IMR-90 (cell line): ENCODE data around the gene SAMD1. TPM values are rescaled to one million over a fixed set of nuclear protein-coding genes. Genes with fewer than 3 reads are reported as not detected.
A peak's percentile ranks its signal among the peaks of the same experiment; 100 is the strongest.

Experiments
- ATAC-seq: fragments of 200-7000 bp; cut with Tn5 transposase; 2 replicates; pipeline ENCODE4 v1.9.1; 2020; ENCODE audit warnings: low read depth, mild to moderate bottlenecking, moderate library complexity
- BruUV-seq: library from RNA; stranded (reverse); fragments of 400-500 nt; replicated peaks from 2 replicates; lab custom pipeline; 2021; lab: Mats Ljungman, UMichigan
- CTCF ChIA-PET: fragments of 300-600 bp; formaldehyde crosslinking; extraction: SDS; loops from one replicate; lab custom pipeline; 2021; ENCODE audit warnings: antibody characterized with exemption; lab: Yijun Ruan, JAX
- POLR2A ChIA-PET: fragments of 300-600 bp; sonication (Branson Sonifier 250); formaldehyde crosslinking; loops from one replicate; lab custom pipeline; 2022; ENCODE audit warnings: antibody characterized with exemption; ENCODE audit not compliant: unreplicated experiment; lab: Charles Lee
- DNase-seq: peaks from one replicate; pipeline ENCODE4 v3.0.0; 2013
- H2AFZ ChIP-seq: replicated peaks from 2 replicates; pipeline ENCODE3; 2013; ENCODE audit warnings: low read length, mild to moderate bottlenecking; ENCODE audit not compliant: poor library complexity
- H2AK5ac ChIP-seq: 2 replicates; pipeline ENCODE4 v1.6.1; 2013; ENCODE audit warnings: low read depth, low read length, inconsistent platforms
- H2AK9ac ChIP-seq: replicated peaks from 2 replicates; pipeline ENCODE3; 2013; ENCODE audit warnings: mild to moderate bottlenecking, low read depth, low read length, moderate library complexity; ENCODE audit not compliant: poor library complexity
- H2BK120ac ChIP-seq: 2 replicates; pipeline ENCODE4 v1.6.1; 2013; ENCODE audit warnings: low read depth, low read length, inconsistent platforms
- H2BK15ac ChIP-seq: 3 replicates; pipeline ENCODE4 v1.6.1; 2013; ENCODE audit warnings: low read depth, low read length, inconsistent platforms
- H2BK20ac ChIP-seq: 2 replicates; pipeline ENCODE4 v1.6.1; 2013; ENCODE audit warnings: low read depth, mild to moderate bottlenecking, inconsistent platforms, low read length, moderate library complexity
- H2BK5ac ChIP-seq: 2 replicates; pipeline ENCODE4 v1.6.1; 2013; ENCODE audit warnings: mild to moderate bottlenecking, low read depth, low read length, inconsistent platforms; ENCODE audit not compliant: poor library complexity, severe bottlenecking
- H3K14ac ChIP-seq: replicated peaks from 2 replicates; pipeline ENCODE4 v1.6.1; 2013; ENCODE audit warnings: low read depth, low read length, inconsistent platforms
- H3K18ac ChIP-seq: 2 replicates; pipeline ENCODE4 v1.6.1; 2013; ENCODE audit warnings: low read depth, low read length, control low read depth
- H3K23ac ChIP-seq: 2 replicates; pipeline ENCODE4 v1.6.1; 2013; ENCODE audit warnings: low read depth, low read length, inconsistent platforms
- H3K27ac ChIP-seq: 2 replicates; pipeline ENCODE4 v1.5.1; 2013; ENCODE audit warnings: mild to moderate bottlenecking, control low read depth, low read length; ENCODE audit not compliant: insufficient read depth
- H3K27me3 ChIP-seq: 2 replicates; pipeline ENCODE4 v1.6.1; 2013; ENCODE audit warnings: low read length; ENCODE audit not compliant: control insufficient read depth, insufficient read depth
- H3K36me3 ChIP-seq: 2 replicates; pipeline ENCODE4 v1.6.1; 2013; ENCODE audit warnings: low read length, mixed read lengths; ENCODE audit not compliant: control insufficient read depth, insufficient read depth
- H3K4ac ChIP-seq: 2 replicates; pipeline ENCODE4 v1.6.1; 2013; ENCODE audit warnings: low read depth, low read length, inconsistent platforms
- H3K4me1 ChIP-seq: 2 replicates; pipeline ENCODE4 v1.6.1; 2013; ENCODE audit warnings: low read length, mixed read lengths; ENCODE audit not compliant: control insufficient read depth, insufficient read depth
- H3K4me2 ChIP-seq: 2 replicates; pipeline ENCODE4 v1.6.1; 2013; ENCODE audit warnings: low read depth, mild to moderate bottlenecking, control low read depth, low read length, moderate library complexity
- H3K4me3 ChIP-seq: 2 replicates; pipeline ENCODE4 v1.5.1; 2013; ENCODE audit warnings: low read depth, mild to moderate bottlenecking, control low read depth, low read length, moderate library complexity; ENCODE audit not compliant: insufficient read depth
- H3K56ac ChIP-seq: 2 replicates; pipeline ENCODE4 v1.6.1; 2013; ENCODE audit warnings: low read length, inconsistent platforms; ENCODE audit not compliant: insufficient read depth; ENCODE audit errors: extremely low read depth
- H3K79me1 ChIP-seq, 2 experiments: 2 replicates each; pipeline ENCODE4 v1.6.1; 2013; ENCODE audit warnings: low read length in 2 of 2, inconsistent platforms in 1 of 2, low read depth in 1 of 2
- H3K9ac ChIP-seq: 2 replicates; pipeline ENCODE4 v1.6.1; 2013; ENCODE audit warnings: low read depth, low read length, control low read depth
- H3K9me1 ChIP-seq: 2 replicates; pipeline ENCODE4 v1.6.1; 2013; ENCODE audit warnings: low read length, inconsistent platforms; ENCODE audit not compliant: insufficient read depth
- H3K9me3 ChIP-seq: 2 replicates; pipeline ENCODE4 v1.6.1; 2013; ENCODE audit warnings: low read length; ENCODE audit not compliant: control insufficient read depth, insufficient read depth
- H4K20me1 ChIP-seq: 2 replicates; pipeline ENCODE4 v1.6.1; 2013; ENCODE audit warnings: low read length, inconsistent platforms; ENCODE audit not compliant: insufficient read depth
- H4K5ac ChIP-seq: 2 replicates; pipeline ENCODE4 v1.6.1; 2013; ENCODE audit warnings: mild to moderate bottlenecking, low read depth, low read length, control low read depth
- H4K8ac ChIP-seq, 2 experiments: 2 replicates each; pipeline ENCODE4 v1.6.1; 2013; ENCODE audit warnings: low read depth in 2 of 2, low read length in 2 of 2, control low read depth in 1 of 2, inconsistent platforms in 1 of 2
- H4K91ac ChIP-seq: 2 replicates; pipeline ENCODE4 v1.6.1; 2013; ENCODE audit warnings: low read depth, low read length, inconsistent platforms; ENCODE audit not compliant: insufficient read depth
- RFX5 ChIP-seq: IDR thresholded peaks from 2 replicates; pipeline ENCODE4 v1.8.0; 2012; ENCODE audit warnings: low read depth, mild to moderate bottlenecking, low read length, moderate library complexity
- WGBS, 2 experiments: methylation state at CpG; one replicate each; pipeline versions ENCODE4 v1.1.5 to v1.1.7; 2013; ENCODE audit warnings: missing lambda C conversion rate in 2 of 2; ENCODE audit not compliant: insufficient read length in 1 of 2; ENCODE audit errors: extremely low coverage in 2 of 2; 5-methylcytosine and 5-hydroxymethylcytosine counted together
- dilution Hi-C: fragments of 300-500 bp; cut with HindIII; formaldehyde crosslinking; loops from one replicate; pipeline ENCODE4 v1.14.3; 2018; ENCODE audit warnings: low sequenced_read_pairs; ENCODE audit not compliant: unreplicated experiment
- in situ Hi-C: fragments of 300-500 bp; cut with MboI; formaldehyde crosslinking; loops from 3 replicates; pipeline ENCODE4 v1.14.3; 2019; ENCODE audit warnings: low sequenced_read_pairs, inconsistent platforms, mixed read lengths
- intact Hi-C: fragments of 100-400 bp; cut with micrococcal nuclease; formaldehyde crosslinking; loops from 2 replicates; pipeline ENCODE4 v1.10.0; 2022
- polyA plus RNA-seq, 3 experiments: library from polyadenylated mRNA; depleted of rRNA; stranded (reverse); fragments of >200 nt; gene quantifications; 2 replicates each; pipeline ENCODE4 v1.2.3, GENCODE V29; 2012; ENCODE audit warnings: low replicate concordance in 1 of 3
- total RNA-seq: library from RNA; depleted of rRNA; stranded (reverse); fragments of >200 nt; gene quantifications from 2 replicates; pipeline ENCODE4 v1.2.3, GENCODE V29; 2012

The SAMD1 gene
- total and polyA plus RNA-seq, 2 of the 4 experiments (the other 2 are of a cell fraction), result 6.5 to 14.1 TPM

- no peak overlapping the region for H2BK15ac ChIP-seq
- no peaks in the 10 kb centered on the region for H3K4me1 ChIP-seq
- intact Hi-C loops (no loop called here), dilution Hi-C loops (no loop called here), in situ Hi-C loops (loop anchor here (25.0 kb wide), 1 partner anchor 327 kb away; the partner anchor contains the start of genes C19orf53 and MRI1)
- no peak overlapping the region for H2BK5ac ChIP-seq
- peaks cover 12% of the 10 kb centered on the region for H3K36me3 ChIP-seq
- no peak overlapping the region for H4K8ac ChIP-seq
- H2BK120ac ChIP-seq, result no peak overlapping the region
- DNase-seq (no peak), ATAC-seq (no peak)
- peak overlapping the region; percentile 63 for H3K4me2 ChIP-seq
- CTCF ChIA-PET, result no interaction called here
- 82% methylated on average over 15 of the region's 30 CpGs; no CpG with 5 or more reads in 1 of the 2 experiments for WGBS, 2 experiments
- H2BK20ac ChIP-seq, result no peak overlapping the region
- H3K4ac ChIP-seq, result no peak overlapping the region
- H3K4me3 ChIP-seq, result peak overlapping the region; percentile 62
- H3K23ac ChIP-seq, result peak overlapping the region; percentile 80; the same call in 1 of the 2 replicates
- no peak overlapping the region for H3K27ac ChIP-seq
- POLR2A ChIA-PET, result no interaction called here
- peaks cover 8% of the 10 kb centered on the region for H3K9me3 ChIP-seq
- no peaks in the 10 kb centered on the region for H3K27me3 ChIP-seq
- TF ChIP-seq RFX5, result no peak
- H3K9me1 ChIP-seq, result no peaks in the 10 kb centered on the region
- H2AK9ac ChIP-seq, result peak overlapping the region; percentile 75
- H3K18ac ChIP-seq, result no peak overlapping the region
- H3K9ac ChIP-seq, result peak overlapping the region; percentile 23; the same call in 1 of the 2 replicates
- H3K56ac ChIP-seq, result peak overlapping the region; percentile 16; the same call in 1 of the 2 replicates
- H4K20me1 ChIP-seq, result peaks cover 7% of the 10 kb centered on the region
- H3K79me1 ChIP-seq, result peaks cover 0 to 6% of the 10 kb centered on the region in 2 experiments; a peak in 2 of 4 replicates
- no peak overlapping the region for H2AFZ ChIP-seq
- no TSS peak for BruUV-seq
- 0 out of 2 replicates have a peak overlapping the region, but pooled peaks have one; percentile 70 for H3K14ac ChIP-seq
- H2AK5ac ChIP-seq, result peak overlapping the region; percentile 37; the same call in 1 of the 2 replicates
- no peak overlapping the region for H4K5ac ChIP-seq
- no peak overlapping the region for H4K91ac ChIP-seq
Measured at GRCh38 chr19:14088634-14089411, 1.7 kb downstream of the SAMD1 start.
